ENCODE results near the gene MTMR4.
"Not testable (repeated sequence)": the region's sequence is repeated elsewhere in the genome, so short reads cannot be mapped to it uniquely, and the experiment has no call there.

MTMR4 gene

GRCh38 chr17:58513965-58514769 is at the start of gene MTMR4:
Gene MTMR4, minus strand, starts transcription at chr17:58514638. Its CDS starts 231 bp downstream, at chr17:58514407.
- peak; percentile 80 for DNase-seq

- DNase-seq: no peak
Observed at GRCh38 chr17:58560511-58560910, 46.1 kb upstream of the MTMR4 start.

GRCh38 chr17:58557981-58558380 is 43.5 kb upstream of the MTMR4 start:
- DNase-seq: no peak

- DNase-seq: no peak
Observed at GRCh38 chr17:58556833-58557250, 42.4 kb upstream of the MTMR4 start.

GRCh38 chr17:58555109-58555508 is 40.7 kb upstream of the MTMR4 start:
- not testable (repeated sequence) for DNase-seq

GRCh38 chr17:58541249-58541648 is 26.8 kb upstream of the MTMR4 start:
- DNase-seq: no peak

GRCh38 chr17:58539698-58540097 is 25.3 kb upstream of the MTMR4 start:
- DNase-seq: no peak

- peak; percentile 44 for DNase-seq
Observed at GRCh38 chr17:58538811-58539409, 24.5 kb upstream of the MTMR4 start.

- DNase-seq: no peak
Observed at GRCh38 chr17:58537266-58537665, 22.8 kb upstream of the MTMR4 start.

- DNase-seq: no peak
Observed at GRCh38 chr17:58536542-58536941, 22.1 kb upstream of the MTMR4 start.

- no peak for DNase-seq
Observed at GRCh38 chr17:58535431-58535830, 21.0 kb upstream of the MTMR4 start.

GRCh38 chr17:58534901-58535421 is 20.5 kb upstream of the MTMR4 start:
- no peak for DNase-seq

- DNase-seq: no peak
Observed at GRCh38 chr17:58534331-58534730, 19.9 kb upstream of the MTMR4 start.

GRCh38 chr17:58533616-58534188 is 19.3 kb upstream of the MTMR4 start:
- DNase-seq: no peak

GRCh38 chr17:58532555-58532951 is 18.1 kb upstream of the MTMR4 start:
- DNase-seq: no peak

GRCh38 chr17:58531661-58532554 is 17.5 kb upstream of the MTMR4 start:
- no peak for DNase-seq

- no peak for DNase-seq
Observed at GRCh38 chr17:58531122-58531521, 16.7 kb upstream of the MTMR4 start.

- no peak for DNase-seq
Observed at GRCh38 chr17:58530655-58531054, 16.2 kb upstream of the MTMR4 start.

GRCh38 chr17:58529275-58529674 is 14.8 kb upstream of the MTMR4 start:
- no peak for DNase-seq

- DNase-seq: no peak
Observed at GRCh38 chr17:58528443-58528842, 14.0 kb upstream of the MTMR4 start.

GRCh38 chr17:58527949-58528348 is 13.5 kb upstream of the MTMR4 start:
- no peak for DNase-seq

GRCh38 chr17:58527306-58527705 is 12.9 kb upstream of the MTMR4 start:
- no peak for DNase-seq

- DNase-seq: no peak
Observed at GRCh38 chr17:58525239-58525638, 10.8 kb upstream of the MTMR4 start.
